GM19438 (cell line): ENCODE data around the gene RASAL2.
"Not testable (repeated sequence)": the region's sequence is repeated elsewhere in the genome, so short reads cannot be mapped to it uniquely, and the experiment has no call there.

ENCODE experiments used
- ATAC-seq: cut with Tn5 transposase; IDR thresholded peaks from one replicate; pipeline ENCODE4 v1.9.1; 2021; ENCODE audit warnings: low read depth; ENCODE audit not compliant: unreplicated experiment

Gene RASAL2

GRCh38 chr1:178151831-178152230 lies 57.9 kb downstream of the RASAL2 start:
- no peak for ATAC-seq

- ATAC-seq: no peak
These were observed 61.8 kb downstream of the RASAL2 start for GRCh38 chr1:178155481-178156255.

- ATAC-seq: no peak
These were observed 67.0 kb downstream of the RASAL2 start for GRCh38 chr1:178160736-178161475.

GRCh38 chr1:178161516-178161915 lies 67.6 kb downstream of the RASAL2 start:
- no peak for ATAC-seq

GRCh38 chr1:178165196-178165595 lies 71.3 kb downstream of the RASAL2 start:
- ATAC-seq: no peak

- ATAC-seq: no peak
These were observed 72.6 kb downstream of the RASAL2 start for GRCh38 chr1:178166429-178167024.

- no peak for ATAC-seq
These were observed 74.6 kb downstream of the RASAL2 start for GRCh38 chr1:178168536-178168935.

GRCh38 chr1:178169649-178170048 lies 75.7 kb downstream of the RASAL2 start:
- ATAC-seq: no peak

GRCh38 chr1:178172939-178173338 lies 79.0 kb downstream of the RASAL2 start:
- no peak for ATAC-seq

GRCh38 chr1:178174539-178174938 lies 80.6 kb downstream of the RASAL2 start:
- no peak for ATAC-seq

- no peak for ATAC-seq
These were observed 86.5 kb downstream of the RASAL2 start for GRCh38 chr1:178180405-178180804.

- no peak for ATAC-seq
These were observed 89.9 kb downstream of the RASAL2 start for GRCh38 chr1:178183796-178184195.

- ATAC-seq: no peak
These were observed 94.4 kb downstream of the RASAL2 start for GRCh38 chr1:178188306-178188705.

GRCh38 chr1:178189814-178190213 lies 95.9 kb downstream of the RASAL2 start:
- ATAC-seq: no peak

- ATAC-seq: no peak
These were observed 97.0 kb downstream of the RASAL2 start for GRCh38 chr1:178190881-178191280.

- no peak for ATAC-seq
These were observed 98.8 kb downstream of the RASAL2 start for GRCh38 chr1:178192686-178193085.

- ATAC-seq: no peak
These were observed 102.7 kb downstream of the RASAL2 start for GRCh38 chr1:178196631-178197030.

GRCh38 chr1:178202095-178202494 lies 108.2 kb downstream of the RASAL2 start:
- not testable (repeated sequence) for ATAC-seq

GRCh38 chr1:178202546-178202945 lies 108.6 kb downstream of the RASAL2 start:
- not testable (repeated sequence) for ATAC-seq

GRCh38 chr1:178208269-178208856 lies 114.5 kb downstream of the RASAL2 start:
- not testable (repeated sequence) for ATAC-seq

GRCh38 chr1:178209935-178210334 lies 116.0 kb downstream of the RASAL2 start:
- no peak for ATAC-seq
